Daoy (cell line): Measurements from ENCODE around the gene NOP56. TPM values are rescaled to one million over a fixed set of nuclear protein-coding genes. Genes with fewer than 3 reads are reported as not detected.

Source experiments
- DNase-seq: peaks from one replicate; pipeline ENCODE4 v3.0.0-alpha.2; 2015; ENCODE audit warnings: low read depth
- total RNA-seq: library from RNA; depleted of rRNA; stranded (reverse); fragments of >200 nt; shearing (Covaris generic); gene quantifications from 2 replicates; pipeline ENCODE4 v1.2.3, GENCODE V29; 2014; rRNA removed

NOP56 gene, protein sequence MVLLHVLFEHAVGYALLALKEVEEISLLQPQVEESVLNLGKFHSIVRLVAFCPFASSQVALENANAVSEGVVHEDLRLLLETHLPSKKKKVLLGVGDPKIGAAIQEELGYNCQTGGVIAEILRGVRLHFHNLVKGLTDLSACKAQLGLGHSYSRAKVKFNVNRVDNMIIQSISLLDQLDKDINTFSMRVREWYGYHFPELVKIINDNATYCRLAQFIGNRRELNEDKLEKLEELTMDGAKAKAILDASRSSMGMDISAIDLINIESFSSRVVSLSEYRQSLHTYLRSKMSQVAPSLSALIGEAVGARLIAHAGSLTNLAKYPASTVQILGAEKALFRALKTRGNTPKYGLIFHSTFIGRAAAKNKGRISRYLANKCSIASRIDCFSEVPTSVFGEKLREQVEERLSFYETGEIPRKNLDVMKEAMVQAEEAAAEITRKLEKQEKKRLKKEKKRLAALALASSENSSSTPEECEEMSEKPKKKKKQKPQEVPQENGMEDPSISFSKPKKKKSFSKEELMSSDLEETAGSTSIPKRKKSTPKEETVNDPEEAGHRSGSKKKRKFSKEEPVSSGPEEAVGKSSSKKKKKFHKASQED
- 340 and 360 TPM in 2 replicates for total RNA-seq

- peak; percentile 91 for DNase-seq
These were observed at the start of gene NOP56 for GRCh38 chr20:2651772-2652723. Gene NOP56, plus strand, starts transcription at chr20:2652632. Its CDS starts 29 bp downstream, at chr20:2652661.

- no peak for DNase-seq
These were observed 49.7 kb upstream of the NOP56 start for GRCh38 chr20:2602746-2603145.

GRCh38 chr20:2603816-2604505, 48.5 kb upstream of the NOP56 start:
- DNase-seq = no peak

DNA sequence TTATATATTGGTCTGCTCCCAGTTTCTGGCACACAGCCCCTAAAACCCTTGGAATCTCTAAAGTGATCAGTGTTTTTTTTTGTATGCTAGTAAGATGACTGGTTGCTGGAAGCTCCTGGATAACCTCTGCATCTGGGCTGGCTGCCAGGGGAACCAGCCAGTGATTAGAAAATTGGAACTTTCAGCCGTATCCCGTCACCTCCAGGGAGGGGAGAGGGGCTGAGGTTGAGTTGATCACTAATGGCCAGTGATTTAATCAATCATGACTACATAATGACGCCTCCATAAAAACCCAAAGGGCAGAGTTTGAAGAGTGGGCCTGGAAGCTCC, 48.0 kb upstream of the NOP56 start:
- DNase-seq = no peak

GRCh38 chr20:2606507-2607006, 45.9 kb upstream of the NOP56 start:
- DNase-seq = no peak

GRCh38 chr20:2610326-2610725, 42.1 kb upstream of the NOP56 start:
- DNase-seq = no peak

GRCh38 chr20:2610941-2611720, 41.3 kb upstream of the NOP56 start:
- no peak for DNase-seq

DNA sequence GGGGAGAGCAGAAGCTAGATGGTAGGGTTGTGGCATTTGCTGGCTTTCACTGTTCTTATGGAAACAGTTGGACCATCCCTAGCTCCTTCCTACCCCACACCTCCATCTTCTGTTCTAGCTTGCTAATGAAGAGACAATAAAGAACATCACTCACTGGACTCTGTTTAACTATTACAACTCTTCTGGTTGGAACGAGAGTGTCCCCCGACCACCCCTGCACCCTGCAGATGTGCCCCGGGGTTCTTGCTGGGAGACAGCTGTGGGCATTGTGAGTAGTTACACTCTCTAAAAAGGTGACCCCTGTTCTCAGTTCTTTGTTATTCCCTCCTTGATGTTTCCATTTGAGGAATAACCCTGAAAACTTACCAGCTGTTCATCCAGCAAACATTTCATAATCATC, 40.4 kb upstream of the NOP56 start:
- DNase-seq = no peak

- DNase-seq = no peak
These were observed 35.8 kb upstream of the NOP56 start for GRCh38 chr20:2616634-2617033.

- DNase-seq = no peak
These were observed 35.2 kb upstream of the NOP56 start for GRCh38 chr20:2617099-2617714.

DNA sequence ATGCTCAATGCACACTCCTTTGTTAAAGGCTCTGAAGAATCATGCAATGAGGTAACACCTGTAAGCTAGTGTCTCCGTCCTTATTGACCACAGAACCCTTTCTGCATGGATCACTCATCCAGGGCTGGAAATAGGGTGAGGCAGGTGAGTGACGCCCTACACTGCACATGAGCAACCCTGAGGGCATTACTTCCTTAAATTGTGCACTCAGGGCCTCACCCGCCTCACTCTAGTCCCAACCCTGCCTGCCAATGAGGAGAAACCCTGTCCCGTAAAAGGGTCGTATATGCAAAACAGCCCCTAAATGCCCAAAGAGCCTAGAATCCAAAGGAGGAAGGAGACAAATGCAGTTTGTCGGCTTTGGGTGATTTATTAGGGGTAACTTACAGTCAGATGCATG, 33.6 kb upstream of the NOP56 start:
- no peak for DNase-seq

- no peak for DNase-seq
These were observed 33.1 kb upstream of the NOP56 start for GRCh38 chr20:2619337-2619736.

- peak; percentile 11 for DNase-seq
These were observed 32.4 kb upstream of the NOP56 start for GRCh38 chr20:2619961-2620595.

DNA sequence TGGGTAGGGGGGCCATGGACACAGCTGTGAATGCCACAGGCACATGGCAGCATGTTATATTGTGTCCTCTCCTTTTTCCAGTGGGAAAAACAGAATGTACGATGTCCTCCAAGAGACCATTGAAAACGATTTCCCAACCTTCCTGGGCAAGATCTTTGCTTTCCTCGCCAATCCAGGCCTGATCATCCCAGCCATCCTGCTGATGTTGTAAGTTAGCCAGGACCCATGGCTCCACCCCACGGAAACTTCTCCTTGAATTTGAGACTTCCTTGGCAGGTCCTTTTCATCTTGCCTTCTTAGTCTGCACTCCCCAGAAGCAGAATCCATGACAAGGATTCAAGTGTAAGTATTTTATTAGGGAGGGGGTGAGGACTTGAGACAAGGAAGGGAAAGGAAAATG, 28.2 kb upstream of the NOP56 start:
- DNase-seq = no peak

DNA sequence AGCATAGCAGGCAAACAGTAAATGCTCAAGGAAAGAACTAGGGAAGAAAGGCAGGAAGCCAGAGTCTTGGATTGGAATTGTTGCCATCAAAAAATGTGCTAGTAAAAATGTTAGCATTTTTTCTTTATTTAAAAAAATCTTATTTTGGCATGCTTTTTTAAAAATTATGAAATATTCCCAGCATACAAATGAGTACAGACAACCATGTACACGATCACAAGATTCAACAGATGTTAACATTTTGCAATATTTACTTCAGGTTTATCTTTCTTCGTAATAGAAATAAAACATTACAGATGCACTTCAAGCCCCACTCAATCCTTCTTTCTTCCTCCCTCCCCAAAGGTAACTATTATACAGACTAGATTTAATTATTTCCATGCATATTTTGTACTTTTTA, 27.4 kb upstream of the NOP56 start:
- no peak for DNase-seq

DNA sequence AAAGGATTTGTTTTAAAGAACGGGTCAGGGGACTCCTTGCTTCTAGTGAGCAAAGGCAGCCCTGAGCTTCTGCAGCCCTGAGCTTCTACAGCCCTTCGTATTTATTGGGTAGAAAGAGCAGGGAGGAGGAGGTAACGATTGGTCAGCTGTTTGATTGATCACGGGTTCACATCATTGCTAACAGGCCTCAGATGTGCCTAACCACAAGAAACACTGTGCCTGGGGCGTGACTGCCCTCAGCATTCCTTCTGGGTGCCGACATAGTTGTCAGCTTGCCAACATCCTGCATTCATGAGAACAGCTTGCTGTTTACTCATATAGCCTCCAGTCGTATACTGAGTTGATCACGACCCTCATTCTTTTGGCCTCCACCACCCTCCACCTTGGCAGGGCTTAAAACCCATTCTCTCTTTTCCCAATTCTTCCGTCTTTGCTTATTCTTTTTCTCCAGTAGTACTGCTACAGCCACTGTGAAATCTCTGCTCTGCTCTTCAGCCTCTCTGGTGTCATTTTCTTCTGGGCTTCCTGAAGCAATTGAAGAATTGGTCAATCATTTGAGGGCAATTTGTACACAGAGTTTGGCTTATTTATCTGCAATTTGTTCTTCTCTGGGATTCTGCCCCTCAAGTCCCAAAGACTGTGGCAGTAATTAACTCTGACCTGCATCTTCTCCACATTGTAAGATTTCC, 25.4 kb upstream of the NOP56 start:
- peak; percentile 78 for DNase-seq

- no peak for DNase-seq
These were observed 21.2 kb upstream of the NOP56 start for GRCh38 chr20:2631228-2631627.

GRCh38 chr20:2633381-2633780, 19.1 kb upstream of the NOP56 start:
- DNase-seq = no peak

- no peak for DNase-seq
These were observed 15.2 kb upstream of the NOP56 start for GRCh38 chr20:2637246-2637645.
